ENCODE results near the gene GPR135.

The GPR135 gene

GRCh38 chr14:59422069-59422881, 42.9 kb downstream of the GPR135 start:
- DNase-seq, result no peak

- no peak for DNase-seq
Observed at GRCh38 chr14:59419303-59419702, 45.9 kb downstream of the GPR135 start.

GRCh38 chr14:59417311-59417710, 47.9 kb downstream of the GPR135 start:
- DNase-seq, result no peak

- DNase-seq, result no peak
Observed at GRCh38 chr14:59415836-59416602, 49.2 kb downstream of the GPR135 start.

Measured in SHP77 (cell line).